ENCODE measurements around the gene UAP1L1.

The UAP1L1 gene

DNA sequence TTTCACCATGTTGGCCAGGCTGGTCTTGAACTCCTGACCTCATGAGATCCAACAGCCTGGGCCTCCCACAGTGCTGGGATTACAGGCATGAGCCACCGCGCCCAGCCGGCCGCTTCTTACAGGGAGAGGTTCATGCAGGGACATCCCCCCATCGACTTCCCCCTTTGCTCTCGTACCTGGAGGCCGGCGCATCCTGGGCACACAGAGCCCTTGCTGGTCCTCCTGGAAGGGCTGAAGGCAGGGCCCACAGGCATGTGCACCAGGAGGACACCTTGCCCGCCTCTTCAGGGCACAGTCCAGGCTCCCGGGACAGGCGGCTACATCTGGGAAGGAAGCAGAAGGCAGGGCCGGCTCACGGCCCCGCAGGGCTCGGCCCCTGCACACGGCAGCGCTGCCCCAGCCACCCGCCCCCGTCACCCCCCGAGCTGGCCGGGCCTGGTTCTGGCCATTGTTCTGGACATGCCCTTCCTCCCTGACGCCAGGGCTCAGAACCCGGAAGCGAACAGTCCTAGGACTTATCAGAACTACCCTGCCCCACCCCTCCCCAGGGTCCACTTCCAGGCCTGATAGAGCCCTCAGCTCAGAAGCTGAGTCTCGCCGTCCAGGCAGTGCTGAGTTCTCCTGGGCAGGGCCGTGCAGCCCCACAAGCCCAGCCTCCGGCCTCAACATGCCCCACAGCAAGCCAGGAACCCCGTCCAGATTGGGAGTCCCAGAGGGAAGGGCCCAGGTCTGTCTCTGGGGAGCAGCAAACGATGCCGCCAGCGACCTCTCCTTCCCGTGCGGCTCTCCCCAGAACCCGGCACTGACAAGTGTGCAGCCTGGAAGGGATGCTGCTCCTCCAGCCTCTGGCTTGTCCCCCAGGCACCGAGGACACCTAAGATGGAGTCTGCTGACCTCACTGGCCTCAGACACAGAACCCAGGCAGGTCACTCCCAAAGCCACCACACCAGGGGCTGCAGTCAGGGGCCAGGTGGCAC, 34.3 kb upstream of the UAP1L1 start:
- no peak for DNase-seq (ENCODE audit: low spot score)

DNA sequence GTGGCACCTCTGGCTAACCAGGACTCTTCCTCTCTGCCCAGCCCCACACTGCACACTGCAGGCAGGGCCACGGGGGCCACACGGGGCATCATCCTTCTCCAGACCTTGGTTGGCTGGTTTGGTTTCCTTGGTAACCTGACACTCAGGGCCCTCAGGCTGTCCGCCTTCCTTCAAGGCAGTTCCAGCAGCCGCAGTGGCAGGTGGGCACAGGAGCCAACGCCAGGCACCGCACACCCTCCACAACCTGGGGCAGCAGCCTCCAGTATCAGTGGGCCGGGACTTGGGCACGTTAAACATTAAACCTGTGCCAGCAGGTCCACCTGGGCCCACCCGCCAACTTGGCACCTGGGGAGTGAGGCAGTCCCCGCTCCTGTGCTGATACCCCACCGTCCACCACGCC, 33.3 kb upstream of the UAP1L1 start:
- DNase-seq (ENCODE audit: low spot score) = no peak

DNA sequence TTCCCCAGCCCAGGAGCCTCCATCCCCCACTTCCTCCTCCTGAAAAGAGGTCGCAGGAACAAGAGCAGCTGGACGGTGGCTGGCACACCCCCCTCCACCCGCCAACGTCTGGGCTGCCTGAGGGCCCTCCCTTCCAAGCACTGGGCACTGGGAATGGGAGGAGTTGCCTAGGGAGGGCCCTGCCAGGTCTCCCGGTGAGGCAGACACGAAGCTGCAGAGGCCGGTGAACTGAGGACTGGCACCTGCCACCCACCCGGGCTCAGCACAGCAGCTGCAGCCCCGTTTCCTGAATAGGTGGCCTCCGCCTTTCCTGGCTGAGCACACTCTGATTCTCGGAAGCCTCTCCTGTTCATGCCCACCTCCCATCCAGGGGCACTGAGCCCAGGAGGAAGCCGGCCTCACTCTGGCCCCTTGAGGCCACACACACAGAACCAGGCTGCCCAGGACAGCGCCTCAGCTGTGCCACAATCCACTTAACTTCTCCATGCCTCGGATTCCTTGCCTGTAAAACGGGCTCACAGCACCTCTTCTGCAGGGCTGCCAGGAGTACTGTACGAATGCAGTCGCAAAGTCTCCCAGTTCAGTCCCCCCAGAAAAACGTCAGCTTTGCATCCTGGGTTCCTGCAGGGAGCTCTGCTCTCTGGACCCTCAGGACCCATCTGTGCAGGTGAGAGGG, 32.7 kb upstream of the UAP1L1 start:
- peak; percentile 60 for DNase-seq (ENCODE audit: low spot score)

DNA sequence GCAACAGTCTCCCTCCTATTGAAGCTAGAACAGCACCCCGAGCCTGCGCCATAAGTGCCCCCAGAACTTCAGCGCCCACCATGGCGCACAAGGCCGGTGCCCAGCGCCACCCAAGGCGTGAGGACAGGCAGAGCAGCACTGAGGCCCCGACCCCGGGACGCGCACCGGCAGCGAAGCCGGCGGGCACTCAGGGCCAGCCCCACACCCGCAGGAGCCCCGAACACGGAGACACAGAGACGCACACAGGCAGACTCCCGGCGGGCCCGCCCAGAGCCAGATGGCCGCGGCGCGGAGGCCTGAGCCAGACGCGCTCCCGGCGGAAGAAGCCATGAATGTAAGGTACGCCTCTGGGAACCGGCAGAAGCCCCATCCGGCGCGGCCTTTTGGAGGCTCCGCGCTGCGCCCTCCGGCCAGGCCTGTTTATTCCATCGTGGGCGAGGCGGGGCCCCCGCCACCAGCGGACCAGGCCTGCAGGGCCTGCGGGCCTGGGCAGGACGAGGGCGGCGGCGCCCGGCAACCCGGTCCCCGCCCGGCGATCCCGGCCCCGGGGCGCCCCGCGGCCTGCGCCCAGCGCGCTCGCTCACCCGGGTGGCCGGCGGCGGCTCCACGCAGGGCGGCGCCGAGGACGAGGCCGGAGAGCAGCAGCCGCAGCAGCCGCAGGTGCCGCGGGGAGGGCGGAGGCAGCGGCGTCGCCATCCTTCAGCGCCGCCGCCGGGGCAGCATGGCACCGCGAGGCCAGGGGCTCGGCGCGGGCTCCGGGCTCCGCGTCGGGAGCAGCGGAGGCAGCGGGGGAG, 31.8 kb upstream of the UAP1L1 start:
- DNase-seq (ENCODE audit: low spot score) = peak; percentile 80

DNA sequence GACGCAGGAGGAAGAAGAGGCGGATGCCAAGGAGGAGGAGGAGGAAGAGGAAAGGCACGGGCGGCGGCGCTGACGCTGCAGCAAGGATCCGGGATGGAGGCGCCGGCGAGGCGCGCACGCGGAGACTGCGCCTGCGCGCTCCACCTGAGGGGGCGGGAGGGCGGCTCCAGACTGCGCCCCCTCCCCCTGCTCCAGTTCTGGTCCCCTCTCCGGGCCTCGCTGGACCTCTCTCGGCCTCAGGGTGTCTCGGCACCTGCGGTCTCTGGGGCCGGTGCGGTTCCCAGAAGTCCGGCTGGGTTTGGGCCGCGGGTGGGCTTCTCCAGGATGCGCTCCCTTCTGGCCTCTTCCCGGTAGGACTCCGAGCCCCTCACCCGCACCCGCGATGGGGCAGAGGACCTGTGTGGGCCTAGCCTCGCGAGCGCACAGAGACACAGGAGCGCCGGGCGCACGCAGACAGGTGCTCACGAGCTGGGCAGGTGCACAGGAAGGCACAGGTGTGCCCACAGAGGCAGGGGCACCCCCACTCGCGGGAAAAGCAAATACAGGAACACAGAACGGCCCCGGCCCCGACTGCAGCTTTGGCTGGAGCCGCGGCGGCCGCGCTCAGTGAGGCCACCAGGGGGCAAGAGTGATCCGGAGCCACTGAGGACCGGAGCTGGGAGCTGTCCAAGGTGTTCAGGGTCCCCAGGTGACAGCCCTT, 31.1 kb upstream of the UAP1L1 start, which contains the start of gene NPDC1:
NPDC1 (minus strand) TSS at position 90 of the 700 bp plus-strand sequence. CDS start 188 bp downstream, outside the sequence.
- peak; percentile 92 for DNase-seq (ENCODE audit: low spot score)

DNA sequence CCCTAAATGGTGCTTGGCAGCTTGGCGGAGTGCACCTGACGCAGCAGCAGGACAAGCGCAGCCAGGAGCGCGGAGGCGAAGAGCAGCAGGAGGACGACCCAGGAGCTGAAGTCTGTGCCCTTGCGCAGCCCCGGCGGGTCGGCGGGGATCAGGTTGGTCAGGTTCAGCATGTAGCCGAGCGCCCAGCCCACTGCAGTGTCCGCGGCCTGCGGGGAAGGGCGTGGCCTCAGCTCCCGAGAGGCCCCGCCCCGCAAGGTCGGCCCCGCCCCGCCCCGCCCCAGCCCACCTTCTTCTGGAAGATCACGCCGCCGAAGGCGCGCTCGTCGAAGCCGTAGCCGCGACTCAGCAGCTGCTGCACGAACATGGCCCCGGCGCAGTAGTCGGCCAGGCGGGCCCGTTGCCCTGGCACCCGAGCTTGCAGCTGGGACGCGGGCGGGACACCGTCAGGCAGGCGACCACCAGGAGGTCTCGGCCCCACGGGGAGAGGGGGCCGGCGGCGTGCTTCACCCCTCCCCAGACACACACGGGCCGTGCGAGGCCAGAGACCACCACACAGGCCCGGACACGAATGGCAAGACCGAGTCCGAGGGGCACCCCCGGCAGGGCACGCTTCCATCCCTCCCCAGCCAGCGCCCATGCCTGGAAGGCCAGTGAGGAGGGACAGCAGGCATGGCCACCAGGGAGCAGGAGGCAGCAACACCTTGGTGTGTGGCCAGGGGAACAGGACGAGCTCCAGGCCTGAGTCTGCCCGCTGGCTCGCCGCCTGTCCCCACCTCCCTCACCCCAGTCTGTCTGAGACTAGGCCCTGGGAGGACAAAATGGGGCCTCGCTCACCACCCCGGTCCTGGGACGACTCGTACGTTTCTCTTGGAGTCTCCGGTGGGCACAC, 28.4 kb upstream of the UAP1L1 start:
- no peak for DNase-seq (ENCODE audit: low spot score)

DNA sequence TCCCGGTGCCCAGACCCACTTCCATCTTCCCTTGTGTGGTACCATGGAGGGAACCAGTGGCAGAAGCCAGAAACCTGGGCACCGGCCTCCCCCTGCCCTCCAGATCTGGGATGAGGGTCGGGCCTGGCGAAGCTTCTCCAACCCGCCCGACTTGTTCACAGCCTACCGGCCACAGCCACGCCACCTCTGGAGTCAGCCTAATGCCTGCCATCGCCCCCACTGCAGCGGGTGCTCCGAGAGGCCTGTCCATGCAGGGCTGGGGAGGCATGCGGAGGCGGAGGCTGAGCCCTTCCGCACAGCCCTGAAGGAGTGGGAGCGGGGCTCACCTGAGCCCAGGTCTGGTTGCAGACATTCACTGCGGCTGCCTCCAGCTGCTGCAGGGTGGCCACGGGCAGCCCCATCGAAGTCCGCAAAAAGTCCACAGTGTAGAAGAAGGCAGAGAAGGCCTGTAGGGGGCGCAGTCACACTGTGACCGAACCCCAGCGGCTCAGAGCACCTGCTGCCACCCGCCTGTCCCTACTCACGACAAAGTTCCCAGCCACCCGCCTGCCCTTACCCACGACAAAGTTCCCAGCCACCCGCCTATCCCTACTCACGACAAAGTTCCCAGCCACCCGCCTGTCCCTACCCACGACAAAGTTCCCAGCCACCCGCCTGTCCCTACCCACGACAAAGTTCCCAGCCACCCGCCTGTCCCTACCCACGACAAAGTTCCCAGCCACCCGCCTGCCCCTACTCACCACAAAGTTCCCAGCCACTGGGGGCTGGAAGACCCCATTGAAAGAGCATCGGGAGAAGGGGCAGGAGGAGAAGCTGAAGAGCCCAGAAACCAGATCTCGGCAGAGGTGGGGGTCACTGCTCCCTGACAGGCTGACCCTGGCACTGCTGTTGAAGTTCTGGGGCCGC, 27.5 kb upstream of the UAP1L1 start:
- peak; percentile 50 for DNase-seq (ENCODE audit: low spot score)

DNA sequence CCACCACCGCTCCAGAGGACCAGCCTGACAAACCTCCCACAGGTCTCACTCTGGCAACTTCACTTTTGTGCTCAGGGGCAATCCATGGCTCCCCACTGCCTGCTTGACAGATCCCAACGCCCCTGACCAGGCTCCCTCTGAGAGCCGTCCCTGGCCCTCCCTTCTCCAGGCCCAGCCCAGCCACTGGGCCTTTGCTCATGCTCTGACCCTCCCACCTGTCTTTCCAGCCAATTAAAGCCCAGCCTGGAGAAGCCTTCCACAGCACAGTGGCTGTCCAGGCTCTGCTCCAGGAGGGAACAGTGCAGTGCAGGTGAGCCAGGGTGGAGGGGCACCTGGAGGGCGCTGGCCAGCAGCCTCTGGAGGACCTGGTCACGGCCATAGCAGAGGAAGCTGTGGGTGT, 26.7 kb upstream of the UAP1L1 start:
- DNase-seq (ENCODE audit: low spot score) = no peak

DNA sequence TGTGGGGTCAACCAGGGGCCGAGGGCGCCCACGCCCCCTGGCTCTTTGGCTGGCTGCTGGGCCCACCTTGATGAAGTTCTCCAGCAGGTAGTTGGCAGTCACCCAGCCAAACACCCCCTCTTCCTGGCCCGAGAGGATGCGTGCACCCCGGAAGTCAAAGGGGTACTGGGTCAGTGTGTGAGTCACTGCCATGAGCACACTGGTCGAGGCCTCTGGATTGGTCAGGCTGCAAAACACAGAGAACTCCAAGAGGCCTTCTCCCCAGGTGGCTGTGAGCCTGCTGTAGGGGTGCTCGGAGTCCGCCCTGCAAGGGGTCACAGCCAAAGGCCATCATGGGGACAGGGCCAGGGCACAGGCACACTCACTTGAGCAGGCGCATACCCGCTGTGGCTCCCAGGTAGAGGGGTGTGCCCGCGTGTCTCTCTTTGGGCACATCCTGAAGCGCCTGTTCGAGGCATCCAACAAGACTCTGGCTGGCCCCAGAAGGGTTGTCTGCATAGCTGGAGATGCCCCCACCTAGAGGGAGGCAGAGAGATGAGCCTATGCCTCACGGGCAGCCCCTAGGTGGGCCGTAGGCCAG, 26.1 kb upstream of the UAP1L1 start:
- peak; percentile 89 for DNase-seq (ENCODE audit: low spot score)

DNA sequence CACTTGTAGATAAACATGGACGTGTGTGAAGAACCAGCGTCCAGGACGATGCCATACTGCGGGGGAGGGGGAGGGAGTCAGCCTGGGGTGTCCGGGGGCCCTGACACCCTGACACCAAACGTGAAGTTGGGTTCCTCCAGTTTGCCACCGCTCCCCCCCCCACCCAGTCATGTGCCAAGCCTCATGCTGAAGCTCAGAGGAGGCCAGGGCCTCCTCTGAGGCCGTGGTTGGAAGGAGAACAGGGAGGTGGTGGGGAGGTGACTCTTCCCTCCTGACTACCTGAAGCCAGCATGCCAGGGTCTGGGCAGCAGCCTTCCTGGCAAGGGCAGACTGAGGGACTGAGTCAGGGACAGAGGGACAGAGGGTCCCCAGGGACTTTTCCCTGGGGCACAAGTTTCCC, 25.0 kb upstream of the UAP1L1 start:
- DNase-seq (ENCODE audit: low spot score) = no peak

DNA sequence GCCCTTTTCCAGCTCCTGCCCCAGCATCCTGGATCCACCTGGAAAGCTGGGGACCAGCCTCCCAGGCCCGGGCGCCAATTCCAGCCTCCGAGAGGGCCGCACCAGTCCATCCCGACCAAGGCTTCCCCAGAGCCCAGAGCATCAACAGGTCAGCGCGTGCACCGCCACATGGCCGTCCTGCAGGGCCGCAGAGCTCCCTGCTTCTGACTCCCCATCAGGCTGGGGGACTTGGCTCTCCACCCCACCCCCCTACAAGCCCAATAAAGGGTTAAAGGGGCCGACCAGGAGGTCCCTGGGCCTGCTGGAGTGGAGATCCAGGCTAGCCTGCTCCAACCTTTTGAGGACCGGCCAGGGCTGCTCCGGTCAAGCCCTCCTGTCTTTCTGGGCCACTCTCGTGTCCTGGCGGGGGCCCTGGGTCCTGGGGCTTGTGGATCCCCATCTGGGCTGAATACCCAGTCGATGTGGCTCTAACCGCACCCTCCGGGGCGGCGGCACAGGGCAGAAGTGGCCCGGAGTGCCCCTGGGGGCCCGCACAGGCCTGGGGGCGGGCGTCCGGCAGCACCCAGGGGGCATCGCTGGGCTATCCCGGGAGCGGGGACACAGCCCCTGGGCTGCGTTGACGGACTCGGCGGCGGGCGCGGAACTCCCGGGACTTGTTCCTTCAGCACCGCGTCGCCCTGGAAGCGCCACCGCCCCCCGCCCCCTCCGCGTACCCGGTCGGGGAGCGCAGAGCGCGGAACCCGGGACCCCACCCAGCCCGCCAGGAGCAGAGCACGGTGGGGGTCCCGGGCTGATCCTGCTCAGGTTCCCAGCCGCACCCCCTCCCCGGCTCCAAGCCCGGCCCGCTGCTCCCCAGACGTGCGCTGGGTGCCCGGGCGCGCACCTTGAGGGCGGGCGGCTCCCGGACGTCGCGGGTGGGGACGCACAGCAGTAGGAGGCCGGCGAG, 24.0 kb upstream of the UAP1L1 start:
- DNase-seq (ENCODE audit: low spot score) = peak; percentile 50

DNA sequence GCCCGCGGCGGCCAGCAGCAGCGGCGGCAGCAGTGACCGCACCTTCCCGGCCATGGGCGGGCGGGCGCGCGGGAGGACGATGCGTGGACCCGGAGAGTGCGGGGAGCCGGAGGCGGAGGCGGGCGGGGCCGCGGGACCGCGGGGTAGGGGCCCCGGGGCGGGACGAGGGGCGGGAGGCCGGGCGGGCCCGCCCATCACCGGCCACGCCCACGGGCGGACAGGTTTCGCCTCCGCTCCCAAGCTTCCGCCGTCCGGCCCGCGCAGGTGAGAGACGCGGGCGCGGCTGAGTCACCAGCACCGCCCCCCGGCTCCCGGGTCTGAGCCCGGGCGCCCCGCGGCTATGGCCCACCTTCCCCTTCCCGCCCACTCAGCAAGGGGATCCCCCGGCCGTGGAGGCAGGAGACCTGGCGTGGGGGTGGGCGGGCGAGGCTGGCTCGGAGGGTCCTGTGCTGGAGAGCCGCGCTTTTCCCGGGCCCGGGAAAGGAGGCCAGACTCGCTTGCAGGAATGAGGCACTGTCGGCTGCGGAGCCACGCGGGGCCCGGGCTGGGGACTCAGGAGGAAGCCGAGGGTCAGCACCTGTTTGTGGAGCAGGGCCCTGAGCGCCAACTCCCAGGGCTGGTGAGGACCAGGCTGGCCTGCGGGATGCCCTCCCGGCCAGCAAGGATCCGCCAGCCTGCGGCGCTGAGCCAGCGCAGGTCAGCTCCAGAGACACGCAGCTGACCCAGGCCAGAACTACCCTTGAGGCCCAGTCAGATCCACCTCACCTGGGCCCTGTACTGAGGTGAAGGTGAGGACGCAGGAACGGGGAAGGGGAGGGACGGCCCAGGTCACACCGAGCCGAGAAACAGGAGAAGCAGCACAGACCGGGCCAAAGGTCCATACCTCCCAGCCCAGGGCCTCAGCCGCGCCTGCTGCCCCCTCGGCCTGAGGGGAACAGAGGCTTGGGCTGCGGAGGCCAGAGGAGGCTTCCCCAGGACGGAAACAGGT, 23.1 kb upstream of the UAP1L1 start, which contains the start of gene ENTPD2:
ENTPD2 (minus strand) TSS at position 118 of the 988 bp plus-strand sequence; CDS start at position 54, 64 bp downstream.
- DNase-seq (ENCODE audit: low spot score) = no peak

DNA sequence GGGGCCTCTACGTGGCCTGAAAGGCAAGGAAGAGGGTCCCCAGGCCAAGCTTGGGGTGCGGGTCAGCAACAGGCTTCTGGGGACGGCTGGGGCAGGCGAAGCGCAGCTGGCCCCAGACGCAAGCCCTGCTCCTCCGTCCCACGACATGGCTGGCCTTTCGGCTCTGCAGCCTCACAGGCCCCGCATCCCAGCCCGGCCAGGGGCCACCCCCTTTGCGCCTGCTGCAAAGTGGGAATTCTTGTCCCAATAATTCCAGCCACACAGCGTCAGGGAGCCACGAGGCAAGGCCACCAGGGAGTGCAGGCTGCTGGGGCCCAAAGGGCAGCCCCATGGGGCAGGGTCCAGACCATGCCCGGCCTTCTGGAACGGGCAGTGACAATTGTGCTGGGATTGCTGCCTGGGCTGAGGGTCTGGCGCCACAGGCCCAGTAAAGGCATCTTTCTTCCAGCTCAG, 22.4 kb upstream of the UAP1L1 start:
- no peak for DNase-seq (ENCODE audit: low spot score)

DNA sequence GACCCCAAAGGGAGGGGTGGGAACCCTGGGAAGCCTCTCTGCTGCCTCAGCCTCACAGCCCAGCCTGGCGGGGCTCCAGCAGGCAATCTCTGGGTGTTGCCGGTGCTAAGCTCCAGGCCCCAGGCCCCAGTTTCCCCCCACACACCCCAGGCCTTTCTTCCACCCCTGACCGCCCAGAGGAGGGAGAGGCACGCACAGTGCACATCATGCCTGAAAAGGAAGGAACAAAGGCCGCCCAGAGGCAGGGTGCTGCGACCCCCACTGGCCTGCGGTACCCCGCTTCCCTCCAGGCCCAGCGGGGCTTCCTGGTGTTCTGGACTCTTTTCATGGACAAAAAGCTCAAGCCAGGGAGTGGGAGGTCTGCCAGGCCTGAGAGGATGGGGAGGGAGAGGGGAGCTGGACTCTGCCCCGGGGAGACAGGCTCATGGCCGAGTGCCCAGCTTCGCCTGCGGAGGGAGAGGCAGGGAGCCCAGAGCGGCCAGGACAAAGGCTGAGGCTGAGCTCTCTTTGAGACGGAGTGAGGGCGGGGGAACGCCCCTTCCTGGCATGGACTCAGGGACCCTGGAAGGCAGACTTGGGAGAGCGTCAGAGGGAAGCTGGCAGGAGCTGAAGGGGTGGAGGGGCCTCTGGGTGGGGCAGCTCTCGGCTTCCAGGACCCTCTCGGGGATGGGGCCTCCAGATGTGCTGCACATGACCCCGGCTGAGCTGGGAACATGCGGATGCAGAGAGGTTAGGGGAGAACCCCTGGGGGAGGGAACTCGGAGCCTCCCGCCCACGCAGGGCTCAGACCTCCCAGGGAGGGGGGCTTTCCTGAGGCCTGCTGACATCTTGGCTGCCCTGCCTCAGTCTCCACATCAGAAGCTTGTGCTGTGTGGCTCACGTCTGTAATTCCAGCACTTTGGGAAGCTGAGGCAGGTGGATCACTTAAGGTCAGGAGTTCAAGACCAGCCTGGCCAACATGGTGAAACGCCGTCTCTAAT, 21.6 kb upstream of the UAP1L1 start:
- no peak for DNase-seq (ENCODE audit: low spot score)

DNA sequence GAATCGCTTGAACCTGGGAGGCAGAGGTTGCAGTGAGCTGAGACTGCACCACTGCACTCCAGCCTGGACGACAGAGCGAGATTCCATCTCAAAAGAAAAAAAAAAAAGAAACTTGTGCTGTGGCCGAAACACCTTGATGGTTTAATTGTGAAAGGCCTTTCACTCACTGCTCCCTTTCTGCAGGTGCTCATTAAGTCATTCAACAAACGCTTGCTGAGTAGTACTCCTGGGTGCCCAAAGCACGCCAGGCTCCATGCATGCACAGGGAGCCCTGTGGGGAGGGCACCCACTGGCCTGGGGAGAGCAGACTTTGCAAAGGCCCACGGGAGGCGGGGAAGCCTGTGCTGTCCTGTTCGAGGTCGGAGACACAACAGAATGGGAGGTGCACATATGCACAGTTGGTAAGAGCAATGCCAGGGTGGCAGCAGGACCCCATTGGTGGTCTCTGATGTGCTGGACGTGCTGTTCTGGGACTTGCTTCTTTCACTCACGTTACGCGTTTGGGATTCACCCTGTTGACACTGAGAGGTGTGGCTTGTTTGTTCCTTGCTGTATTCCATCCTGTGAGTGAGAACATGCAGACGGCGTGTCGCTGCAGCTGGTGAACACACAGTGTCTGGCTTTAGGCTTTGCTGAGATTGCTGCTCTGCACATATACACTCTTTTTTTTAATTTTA, 20.4 kb upstream of the UAP1L1 start:
- no peak for DNase-seq (ENCODE audit: low spot score)
